22Rv1 (cell line): Measurements from ENCODE around the gene MT1G.

ENCODE experiments used
- CTCF ChIP-seq: fragments of 450-650 bp; IDR thresholded peaks from 2 replicates; pipeline ENCODE4 v1.5.1; 2017; ENCODE audit warnings: mild to moderate bottlenecking
- ZFX ChIP-seq: fragments of 450-650 bp; IDR thresholded peaks from 2 replicates; pipeline ENCODE4 v1.6.1; 2017; ENCODE audit warnings: antibody characterized with exemption, borderline replicate concordance

GRCh38 chr16:56682703-56683397 is 15.0 kb upstream of the MT1G start:
- TF ChIP-seq CTCF, result no peak
- no peak for TF ChIP-seq ZFX
